Psoas muscle (tissue), 8 donors: ENCODE measurements around the gene CAMK1D. TPM values are rescaled to one million over a fixed set of nuclear protein-coding genes. Genes with fewer than 3 reads are reported as not detected.

Experiments used
- ATAC-seq, 4 donors: fragments of 200-7000 bp; cut with Tn5 transposase; one replicate each; pipeline ENCODE4 v1.9.1; 2020; ENCODE audit warnings: moderate library complexity in 3 of 4, mild to moderate bottlenecking in 2 of 4
- DNase-seq, 2 donors: peaks; one replicate each; pipeline ENCODE4 v3.0.0-alpha.2; 2020
- H3K27ac ChIP-seq: fragments of 200-600 bp; one replicate; pipeline ENCODE4 v1.8.0; 2022
- H3K27me3 ChIP-seq, 3 donors: fragments of 200-600 bp in 1 of 3; one replicate each; pipeline versions ENCODE4 v1.6.1 to v1.8.0; 2013 to 2022; ENCODE audit warnings: low read length in 2 of 3, mild to moderate bottlenecking in 2 of 3, moderate library complexity in 1 of 3; ENCODE audit not compliant: insufficient read depth in 3 of 3
- H3K36me3 ChIP-seq, 2 donors: fragments of 200-600 bp in 1 of 2; one replicate each; pipeline versions ENCODE4 v1.6.1 to v1.8.0; 2013 to 2022; ENCODE audit warnings: low read depth in 1 of 2, mild to moderate bottlenecking in 1 of 2, moderate library complexity in 1 of 2; ENCODE audit not compliant: insufficient read depth in 1 of 2
- H3K4me1 ChIP-seq: fragments of 200-600 bp; one replicate; pipeline ENCODE4 v1.8.0; 2022
- H3K4me3 ChIP-seq: fragments of 200-600 bp; one replicate; pipeline ENCODE4 v1.8.0; 2022; ENCODE audit warnings: mild to moderate bottlenecking
- H3K9me3 ChIP-seq: fragments of 200-600 bp; one replicate; pipeline ENCODE4 v1.8.0; 2022
- CTCF ChIP-seq: fragments of 200-600 bp; IDR thresholded peaks from one replicate; pipeline ENCODE4 v1.8.0; 2022; ENCODE audit warnings: antibody characterized with exemption
- WGBS, 3 donors: extraction: QIAGEN DNeasy Blood & Tissue Kit; methylation state at CpG; one replicate each; pipeline versions ENCODE4 v1.1.6 to v1.1.7; 2013; 5-methylcytosine and 5-hydroxymethylcytosine counted together
- intact Hi-C, 2 donors: fragments of 100-400 bp; cut with DNase I; formaldehyde crosslinking; loops; one replicate each; pipeline versions ENCODE4 v1.11.0 to v1.14.2; 2022
- polyA plus RNA-seq, 3 donors: library from polyadenylated mRNA; stranded (reverse); fragments of 200-250 nt; gene quantifications; one replicate each; pipeline ENCODE4 v1.2.3, GENCODE V29; 2013
- total RNA-seq, 4 donors: library from RNA; stranded (reverse); fragmentation: NEBNext Ultra II Directional in 2 of 4; extraction: Animal tissue kit (Norgen Biotek cat#: 25700) in 2 of 4; gene quantifications; one replicate each; pipeline versions ENCODE4 v1.2.1 to v1.2.4, GENCODE V29; 2021 to 2023
- donor health status: healthy with polysubstance abuse.
- donor health status: DM: no; HTN: no; CAD: no; lungs with moderate emphysema.
- donor health status: Bipolar disorder and iron deficiency.
- donor health status: healthy.
- donor health status: DM: yes; HTN: yes; CAD: no.
- donor health status: DM: no; HTN: no; CAD: no.
- donor health status: DM: no; HTN: no; CAD: no.
- donor health status: DM: yes; HTN: yes; CAD: no.

Gene CAMK1D
- total and polyA plus RNA-seq, 7 donors, result 0.39 to 1.8 (median 0.53) TPM

- Histone ChIP-seq H3K4me1 (no peaks in the 10 kb centered on the region), H3K9me3 (no peaks in the 10 kb centered on the region), H3K27me3 (no peaks in the 10 kb centered on the region), H3K27ac (no peak overlapping the region), H3K4me3 (no peak overlapping the region), H3K36me3 (no peaks in the 10 kb centered on the region)
- TF ChIP-seq CTCF, result peak; percentile 26
- DNase-seq, result no peak
- 57 to 63% (median 58%) methylated on average over 10 of the region's 10 CpGs for WGBS, 3 donors
- peak in 2 of 4 donors; percentile 34 to 37 for ATAC-seq
- intact Hi-C loops, result loop anchor here in 1 of 2 donors (5.0 kb wide), 1 partner anchor 445 kb away; no protein-coding TSS in a partner anchor
These were observed 358.3 kb downstream of the CAMK1D start for GRCh38 chr10:12707461-12708185.

GRCh38 chr10:12709000-12709401 is 359.7 kb downstream of the CAMK1D start:
- WGBS, 3 donors, result 63 to 80% (median 67%) methylated on average over 3 of the region's 3 CpGs
- H3K4me1 ChIP-seq, result no peaks in the 10 kb centered on the region
- no peak overlapping the region for H3K4me3 ChIP-seq
- DNase-seq (no peak), ATAC-seq (no peak)
- H3K27me3 ChIP-seq, result no peaks in the 10 kb centered on the region
- H3K36me3 ChIP-seq, result no peaks in the 10 kb centered on the region
- H3K27ac ChIP-seq, result no peak overlapping the region
- H3K9me3 ChIP-seq, result no peaks in the 10 kb centered on the region
- intact Hi-C loops, result loop anchor here in 1 of 2 donors (5.0 kb wide), 1 partner anchor 447 kb away; no protein-coding TSS in a partner anchor
- no peak for TF ChIP-seq CTCF

GRCh38 chr10:12709521-12709963 is 360.2 kb downstream of the CAMK1D start:
- DNase-seq, result no peak
- 56 to 71% (median 61%) methylated on average over 4 of the region's 4 CpGs for WGBS, 3 donors
- H3K4me1 ChIP-seq, result no peaks in the 10 kb centered on the region
- no peak for TF ChIP-seq CTCF
- H3K9me3 ChIP-seq, result no peaks in the 10 kb centered on the region
- H3K27ac ChIP-seq, result no peak overlapping the region
- no peaks in the 10 kb centered on the region for H3K27me3 ChIP-seq
- no peaks in the 10 kb centered on the region for H3K36me3 ChIP-seq
- no peak overlapping the region for H3K4me3 ChIP-seq
- intact Hi-C loops, result loop anchor here in 1 of 2 donors (5.0 kb wide), 1 partner anchor 447 kb away; no protein-coding TSS in a partner anchor
- ATAC-seq, result no peak

GRCh38 chr10:12710157-12710556 is 360.8 kb downstream of the CAMK1D start:
- no peak overlapping the region for H3K4me3 ChIP-seq
- ATAC-seq (no peak), DNase-seq (no peak)
- TF ChIP-seq CTCF, result no peak
- no peaks in the 10 kb centered on the region for H3K9me3 ChIP-seq
- H3K27me3 ChIP-seq, result no peaks in the 10 kb centered on the region
- H3K4me1 ChIP-seq, result no peaks in the 10 kb centered on the region
- H3K27ac ChIP-seq, result no peak overlapping the region
- WGBS, 3 donors, result 88 to 89% (median 89%) methylated on average over 8 of the region's 8 CpGs
- H3K36me3 ChIP-seq, result no peaks in the 10 kb centered on the region
- intact Hi-C loops, result loop anchor here in 1 of 2 donors (2.0 kb wide), 1 partner anchor 445 kb away; no protein-coding TSS in a partner anchor
